Kidney epithelial cell (primary cell): Measurements from ENCODE around the gene DHX35. TPM values are rescaled to one million over a fixed set of nuclear protein-coding genes. Genes with fewer than 3 reads are reported as not detected.

Source experiments
- DNase-seq: peaks from one replicate; pipeline ENCODE4 v3.0.0-alpha.2; 2010; ENCODE audit warnings: low read depth
- H3K27me3 ChIP-seq: 2 replicates; pipeline ENCODE4 v1.6.0; 2011; ENCODE audit warnings: low read length; ENCODE audit not compliant: control insufficient read depth, insufficient read depth
- H3K36me3 ChIP-seq: 2 replicates; pipeline ENCODE4 v1.5.1; 2011; ENCODE audit warnings: low read length; ENCODE audit not compliant: control insufficient read depth, insufficient read depth
- H3K4me3 ChIP-seq: 2 replicates; pipeline ENCODE4 v1.5.1; 2011; ENCODE audit warnings: low read depth, mild to moderate bottlenecking, control low read depth, low read length
- CTCF ChIP-seq: IDR thresholded peaks from 2 replicates; pipeline ENCODE4 v1.5.1; 2011; ENCODE audit warnings: mild to moderate bottlenecking, moderate library complexity, low read length, control low read depth, inconsistent platforms; ENCODE audit not compliant: insufficient read depth, poor library complexity, severe bottlenecking
- total RNA-seq: library from RNA; depleted of rRNA; stranded (reverse); fragments of >200 nt; gene quantifications from 2 replicates; pipeline ENCODE4 v1.2.3, GENCODE V29; 2015

DHX35 gene
- total RNA-seq, 1 donor from 2014 or later = 7.4 TPM

- Histone ChIP-seq H3K4me3 (no peak overlapping the region), H3K27me3 (no peaks in the 10 kb centered on the region), H3K36me3 (no peaks in the 10 kb centered on the region)
- no peak for TF ChIP-seq CTCF
- DNase-seq = no peak
Measured at GRCh38 chr20:39082622-39083398, 120.7 kb downstream of the DHX35 start.

DNA sequence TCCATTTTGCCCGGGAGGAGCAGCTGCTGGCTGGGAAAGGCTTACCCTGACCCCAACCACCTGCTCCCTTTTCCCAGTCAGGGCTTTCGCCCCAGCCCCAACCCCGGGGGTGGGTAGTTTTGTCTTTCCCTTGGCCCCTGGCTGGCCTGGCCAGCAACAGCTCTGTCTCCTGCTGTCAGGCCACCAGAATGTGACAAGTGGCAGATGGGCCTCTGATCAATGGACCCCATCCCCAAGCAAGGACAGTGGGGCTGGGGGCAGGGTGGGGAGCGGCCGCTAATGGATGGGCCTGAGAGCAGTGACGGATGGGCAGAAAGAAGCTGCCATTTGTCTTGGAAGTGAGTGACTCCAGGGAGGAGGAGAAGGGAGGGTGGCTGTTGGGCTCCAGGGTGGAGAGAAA, 121.6 kb downstream of the DHX35 start:
- DNase-seq = no peak
- no peak overlapping the region for H3K4me3 ChIP-seq
- H3K36me3 ChIP-seq = no peaks in the 10 kb centered on the region
- no peaks in the 10 kb centered on the region for H3K27me3 ChIP-seq
- TF ChIP-seq CTCF = no peak

DNA sequence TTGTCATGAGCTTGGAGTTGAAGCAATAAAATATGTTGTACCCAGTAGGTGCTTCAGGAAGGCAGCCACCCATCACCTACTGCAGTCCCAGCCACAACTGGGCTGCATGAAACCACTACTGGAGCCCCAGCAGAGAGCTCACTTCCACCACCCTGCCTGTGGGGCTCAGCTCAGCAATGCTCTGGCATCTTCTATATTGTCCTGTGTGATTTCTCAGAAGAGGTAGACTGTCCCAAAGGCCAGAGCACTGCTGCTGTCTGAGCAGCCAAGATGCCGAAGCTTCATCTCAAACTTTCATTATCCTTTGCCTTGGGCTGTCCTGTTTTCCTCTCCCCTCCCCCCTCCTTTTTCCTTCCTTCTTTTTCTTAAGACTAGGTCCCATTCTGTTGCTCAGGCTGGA, 126.9 kb downstream of the DHX35 start:
- no peak for DNase-seq
- TF ChIP-seq CTCF = no peak
- Histone ChIP-seq H3K4me3 (no peak overlapping the region), H3K36me3 (no peaks in the 10 kb centered on the region), H3K27me3 (peaks cover 5% of the 10 kb centered on the region)

Other genes with a start within 250 kb of the DHX35 start
- not detected in 2 replicates for gene SLC32A1, start 237.9 kb upstream of the DHX35 start, total RNA-seq
- 8.4 and 10.3 TPM in 2 replicates for gene ACTR5, start 213.9 kb upstream of the DHX35 start, total RNA-seq
- gene PPP1R16B, start 156.6 kb upstream of the DHX35 start, total RNA-seq = 0.13 and 0.14 TPM in 2 replicates
- gene FAM83D, start 35.9 kb upstream of the DHX35 start, total RNA-seq = 4.1 and 5.4 TPM in 2 replicates